ENCODE measurements around the gene TBX6.

Gene TBX6

DNA sequence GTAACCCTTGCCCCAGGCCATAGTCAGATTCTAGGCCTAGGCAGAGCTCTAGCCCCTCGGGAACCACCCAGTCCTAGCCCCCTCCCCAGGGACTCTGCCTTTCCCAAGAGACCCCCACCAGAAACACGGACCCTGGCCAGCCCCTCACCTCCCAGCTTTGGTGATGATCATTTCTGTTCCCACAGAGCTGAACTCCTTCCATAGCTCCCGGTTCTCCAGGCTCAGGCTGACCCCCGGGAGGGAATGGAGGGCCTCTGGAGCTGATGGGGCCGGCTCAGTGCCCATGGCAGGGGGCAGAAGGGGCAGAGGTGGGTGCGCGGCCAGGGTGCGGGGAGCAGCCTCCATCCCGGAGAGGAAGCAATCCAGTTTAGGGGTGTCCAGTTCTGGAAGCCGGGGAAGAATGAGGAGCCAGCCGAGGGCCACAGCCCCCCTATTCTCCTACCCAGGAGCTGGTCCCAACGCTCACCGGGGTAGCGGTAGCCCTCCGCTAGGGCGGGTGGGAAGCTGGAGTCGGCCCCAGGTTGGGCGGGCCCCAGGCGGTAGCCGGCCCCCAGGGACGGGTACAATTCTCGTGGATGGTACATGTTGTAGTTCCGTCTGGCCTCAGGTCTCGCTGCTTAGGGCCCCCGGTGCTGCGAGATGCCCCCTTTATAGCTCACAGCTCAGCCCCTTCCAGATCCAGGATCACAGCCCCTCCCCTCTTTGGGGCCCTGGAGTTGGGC is 953 bp downstream of the TBX6 start:
- Histone ChIP-seq H3K27ac (replicated peaks) (no peak overlapping the region), H3K27me3 (ENCODE audit: insufficient read depth, poor library complexity, severe bottlenecking) (no peaks in the 10 kb centered on the region), H3K4me3 (replicated peaks; ENCODE audit: insufficient read depth, low read length) (no peak overlapping the region)
- no peak for DNase-seq (ENCODE audit: low read depth in 1 of 2, low spot score in 1 of 2)
- no peak for TF ChIP-seq SPI1 (IDR thresholded peaks at IDR 0.05; ENCODE audit: borderline replicate concordance, low read depth)
- TF ChIP-seq, protein P1, sequence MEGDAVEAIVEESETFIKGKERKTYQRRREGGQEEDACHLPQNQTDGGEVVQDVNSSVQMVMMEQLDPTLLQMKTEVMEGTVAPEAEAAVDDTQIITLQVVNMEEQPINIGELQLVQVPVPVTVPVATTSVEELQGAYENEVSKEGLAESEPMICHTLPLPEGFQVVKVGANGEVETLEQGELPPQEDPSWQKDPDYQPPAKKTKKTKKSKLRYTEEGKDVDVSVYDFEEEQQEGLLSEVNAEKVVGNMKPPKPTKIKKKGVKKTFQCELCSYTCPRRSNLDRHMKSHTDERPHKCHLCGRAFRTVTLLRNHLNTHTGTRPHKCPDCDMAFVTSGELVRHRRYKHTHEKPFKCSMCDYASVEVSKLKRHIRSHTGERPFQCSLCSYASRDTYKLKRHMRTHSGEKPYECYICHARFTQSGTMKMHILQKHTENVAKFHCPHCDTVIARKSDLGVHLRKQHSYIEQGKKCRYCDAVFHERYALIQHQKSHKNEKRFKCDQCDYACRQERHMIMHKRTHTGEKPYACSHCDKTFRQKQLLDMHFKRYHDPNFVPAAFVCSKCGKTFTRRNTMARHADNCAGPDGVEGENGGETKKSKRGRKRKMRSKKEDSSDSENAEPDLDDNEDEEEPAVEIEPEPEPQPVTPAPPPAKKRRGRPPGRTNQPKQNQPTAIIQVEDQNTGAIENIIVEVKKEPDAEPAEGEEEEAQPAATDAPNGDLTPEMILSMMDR (IDR thresholded peaks at IDR 0.05; ENCODE audit: insufficient read depth, low read length): no peak
- no peak for TF ChIP-seq GABPA (IDR thresholded peaks at IDR 0.05; ENCODE audit: low read depth)
- no peak for TF ChIP-seq POLR2AphosphoS5 (IDR thresholded peaks at IDR 0.05; ENCODE audit: low read depth)
- TF ChIP-seq, protein P2, sequence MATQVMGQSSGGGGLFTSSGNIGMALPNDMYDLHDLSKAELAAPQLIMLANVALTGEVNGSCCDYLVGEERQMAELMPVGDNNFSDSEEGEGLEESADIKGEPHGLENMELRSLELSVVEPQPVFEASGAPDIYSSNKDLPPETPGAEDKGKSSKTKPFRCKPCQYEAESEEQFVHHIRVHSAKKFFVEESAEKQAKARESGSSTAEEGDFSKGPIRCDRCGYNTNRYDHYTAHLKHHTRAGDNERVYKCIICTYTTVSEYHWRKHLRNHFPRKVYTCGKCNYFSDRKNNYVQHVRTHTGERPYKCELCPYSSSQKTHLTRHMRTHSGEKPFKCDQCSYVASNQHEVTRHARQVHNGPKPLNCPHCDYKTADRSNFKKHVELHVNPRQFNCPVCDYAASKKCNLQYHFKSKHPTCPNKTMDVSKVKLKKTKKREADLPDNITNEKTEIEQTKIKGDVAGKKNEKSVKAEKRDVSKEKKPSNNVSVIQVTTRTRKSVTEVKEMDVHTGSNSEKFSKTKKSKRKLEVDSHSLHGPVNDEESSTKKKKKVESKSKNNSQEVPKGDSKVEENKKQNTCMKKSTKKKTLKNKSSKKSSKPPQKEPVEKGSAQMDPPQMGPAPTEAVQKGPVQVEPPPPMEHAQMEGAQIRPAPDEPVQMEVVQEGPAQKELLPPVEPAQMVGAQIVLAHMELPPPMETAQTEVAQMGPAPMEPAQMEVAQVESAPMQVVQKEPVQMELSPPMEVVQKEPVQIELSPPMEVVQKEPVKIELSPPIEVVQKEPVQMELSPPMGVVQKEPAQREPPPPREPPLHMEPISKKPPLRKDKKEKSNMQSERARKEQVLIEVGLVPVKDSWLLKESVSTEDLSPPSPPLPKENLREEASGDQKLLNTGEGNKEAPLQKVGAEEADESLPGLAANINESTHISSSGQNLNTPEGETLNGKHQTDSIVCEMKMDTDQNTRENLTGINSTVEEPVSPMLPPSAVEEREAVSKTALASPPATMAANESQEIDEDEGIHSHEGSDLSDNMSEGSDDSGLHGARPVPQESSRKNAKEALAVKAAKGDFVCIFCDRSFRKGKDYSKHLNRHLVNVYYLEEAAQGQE (IDR thresholded peaks at IDR 0.05; ENCODE audit: insufficient replicate concordance, low read depth): no peak

DNA sequence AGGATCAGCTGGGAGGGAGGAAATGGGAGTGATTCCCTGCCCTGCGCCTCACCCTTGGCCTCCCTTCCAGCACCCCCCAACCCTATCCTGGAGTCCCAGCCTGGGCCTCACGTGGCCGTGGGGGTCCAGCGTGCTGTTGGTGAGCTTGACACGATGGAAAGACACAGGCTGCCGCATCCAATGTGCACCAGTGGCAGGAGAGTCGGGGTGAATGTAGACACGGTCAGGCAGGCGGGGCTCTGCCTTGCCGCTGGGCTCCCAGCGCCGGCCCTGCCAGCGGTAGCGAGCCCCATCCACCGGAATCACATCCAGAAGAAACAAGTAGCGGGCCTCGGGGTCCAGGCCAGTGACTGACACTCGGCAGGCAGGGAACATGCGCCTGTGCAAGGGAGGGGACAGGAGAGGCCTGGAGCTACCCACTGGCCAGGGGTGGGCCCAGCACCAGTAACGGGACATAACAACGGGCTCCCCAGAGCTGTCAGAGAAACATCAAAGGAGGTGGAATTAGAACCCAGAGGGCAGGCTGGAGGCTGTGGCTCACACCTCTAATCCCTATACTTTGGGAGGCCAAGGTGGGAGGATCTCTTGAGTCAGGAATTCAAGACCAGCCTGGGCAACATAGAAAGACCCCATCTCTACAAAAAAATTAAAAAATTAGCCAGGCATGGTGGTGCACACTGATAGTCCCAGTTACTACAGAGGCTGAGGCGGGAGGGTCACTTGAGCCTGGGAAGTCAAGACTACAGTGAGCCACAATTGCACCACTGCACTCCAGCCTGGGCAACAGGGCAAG is 2.7 kb downstream of the TBX6 start:
- H3K27ac ChIP-seq (replicated peaks): no peak overlapping the region
- no peak overlapping the region for H3K4me3 ChIP-seq (replicated peaks; ENCODE audit: insufficient read depth, low read length)
- no peaks in the 10 kb centered on the region for H3K27me3 ChIP-seq (ENCODE audit: insufficient read depth, poor library complexity, severe bottlenecking)
- no peak for DNase-seq (ENCODE audit: low read depth in 1 of 2, low spot score in 1 of 2)
- TF ChIP-seq, protein P1 (IDR thresholded peaks at IDR 0.05; ENCODE audit: insufficient read depth, low read length): no peak
- TF ChIP-seq GABPA (IDR thresholded peaks at IDR 0.05; ENCODE audit: low read depth): no peak
- no peak for TF ChIP-seq POLR2AphosphoS5 (IDR thresholded peaks at IDR 0.05; ENCODE audit: low read depth)
- no peak for TF ChIP-seq SPI1 (IDR thresholded peaks at IDR 0.05; ENCODE audit: borderline replicate concordance, low read depth)
- TF ChIP-seq, protein P2 (IDR thresholded peaks at IDR 0.05; ENCODE audit: insufficient replicate concordance, low read depth): no peak

DNA sequence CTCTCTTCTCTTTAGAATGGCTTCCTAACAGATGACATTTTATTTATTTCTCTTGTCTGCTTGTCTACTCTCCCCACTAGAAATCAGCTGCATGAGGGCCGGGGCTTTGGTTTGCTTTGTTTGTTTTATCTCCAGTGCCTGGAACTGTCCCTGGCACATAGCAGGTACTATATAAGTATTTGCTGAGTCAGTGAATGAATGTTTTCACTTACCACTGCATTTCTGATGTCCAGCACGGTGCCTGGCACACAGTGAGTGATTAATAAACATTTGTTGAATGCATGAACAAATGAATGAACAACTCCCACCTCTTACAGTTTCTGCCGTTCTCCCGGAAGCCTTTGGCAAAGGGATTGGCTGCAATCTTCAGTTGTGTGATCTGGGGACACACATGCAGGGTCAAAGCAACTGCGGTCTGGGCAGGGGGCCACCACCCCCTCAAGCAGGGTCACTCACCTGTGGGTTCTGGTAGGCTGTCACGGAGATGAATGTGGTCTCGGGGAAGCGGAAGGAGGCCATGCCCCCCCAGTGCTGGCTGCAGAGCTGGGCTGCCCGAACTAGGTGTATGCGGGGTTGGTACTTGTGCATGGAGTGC is 3.4 kb downstream of the TBX6 start:
- Histone ChIP-seq H3K27ac (replicated peaks) (no peak overlapping the region), H3K27me3 (ENCODE audit: insufficient read depth, poor library complexity, severe bottlenecking) (no peaks in the 10 kb centered on the region), H3K4me3 (replicated peaks; ENCODE audit: insufficient read depth, low read length) (no peak overlapping the region)
- no peak for TF ChIP-seq SPI1 (IDR thresholded peaks at IDR 0.05; ENCODE audit: borderline replicate concordance, low read depth)
- TF ChIP-seq POLR2AphosphoS5 (IDR thresholded peaks at IDR 0.05; ENCODE audit: low read depth): no peak
- TF ChIP-seq GABPA (IDR thresholded peaks at IDR 0.05; ENCODE audit: low read depth): no peak
- TF ChIP-seq, protein P2 (IDR thresholded peaks at IDR 0.05; ENCODE audit: insufficient replicate concordance, low read depth): no peak
- TF ChIP-seq, protein P1 (IDR thresholded peaks at IDR 0.05; ENCODE audit: insufficient read depth, low read length): no peak
- no peak for DNase-seq (ENCODE audit: low read depth in 1 of 2, low spot score in 1 of 2)

Data from HL-60 (cell line).